H1 (cell line): ENCODE measurements around the gene FMN2.

Experiments
- CHD1 ChIP-seq: IDR thresholded peaks from 2 replicates; pipeline ENCODE4 v1.6.1; 2012; ENCODE audit warnings: low read depth, low read length, improper control_type of control experiment
- CHD2 ChIP-seq: IDR thresholded peaks from 2 replicates; pipeline ENCODE4 v1.6.1; 2012; ENCODE audit warnings: low read length, improper control_type of control experiment
- CTCF ChIP-seq, 3 experiments: IDR thresholded peaks; 1 replicate in 2 of 3; 2 replicates in 1 of 3; pipeline versions ENCODE4 v1.5.1 to v1.6.1; 2011; ENCODE audit warnings: low read length in 3 of 3, mild to moderate bottlenecking in 3 of 3, inconsistent platforms in 2 of 3, low read depth in 1 of 3, moderate library complexity in 1 of 3; ENCODE audit not compliant: insufficient read depth in 1 of 3; ENCODE audit errors: control extremely low read depth in 1 of 3
- HDAC2 ChIP-seq, 2 experiments: fragments of 300-600 bp in 1 of 2; sonication (generic) in 1 of 2; IDR thresholded peaks; 2 replicates each; pipeline ENCODE4 v1.6.1; 2011 to 2012; ENCODE audit warnings: low read depth in 2 of 2, low read length in 2 of 2, mild to moderate bottlenecking in 2 of 2, moderate library complexity in 2 of 2, borderline replicate concordance in 1 of 2, inconsistent platforms in 1 of 2
- POLR2A ChIP-seq, 2 experiments: IDR thresholded peaks; 1 replicate in 1 of 2; 2 replicates in 1 of 2; pipeline ENCODE4 v1.6.1; 2011; ENCODE audit warnings: low read depth in 2 of 2, low read length in 2 of 2, mild to moderate bottlenecking in 2 of 2; ENCODE audit errors: control extremely low read depth in 1 of 2
- POLR2AphosphoS5 ChIP-seq: IDR thresholded peaks from 2 replicates; pipeline ENCODE4 v1.6.1; 2011; ENCODE audit warnings: low read depth, low read length
- RBBP5 ChIP-seq: IDR thresholded peaks from 2 replicates; pipeline ENCODE4 v1.7.1; 2012; ENCODE audit warnings: low read depth, mild to moderate bottlenecking, inconsistent platforms, low read length, moderate library complexity, borderline replicate concordance
- SP1 ChIP-seq: IDR thresholded peaks from 2 replicates; pipeline ENCODE4 v1.6.1; 2011; ENCODE audit warnings: low read depth, low read length
- TBP ChIP-seq: IDR thresholded peaks from 2 replicates; pipeline ENCODE4 v1.6.1; 2011; ENCODE audit warnings: low read depth, low read length, improper control_type of control experiment
- ZNF274 ChIP-seq: IDR thresholded peaks from 2 replicates; pipeline ENCODE4 v1.7.0; 2012; ENCODE audit warnings: low read length, borderline replicate concordance; ENCODE audit errors: extremely low read depth

GRCh38 chr1:240399381-240399780, 307.7 kb downstream of the FMN2 start:
- TF ChIP-seq TBP (no peak), ZNF274 (no peak), POLR2A (IDR thresholded peaks at IDR 0.05; ENCODE audit: control extremely low read depth in 1 of 2, low read depth in 2 of 2, low read length in 2 of 2) (no peak), HDAC2 (IDR thresholded peaks at IDR 0.05; ENCODE audit: borderline replicate concordance in 1 of 2, low read depth in 2 of 2, low read length in 2 of 2) (no peak), CTCF (IDR thresholded peaks at IDR 0.05; ENCODE audit: control extremely low read depth in 1 of 3, insufficient read depth in 1 of 3, low read depth in 1 of 3, low read length in 3 of 3) (no peak), RBBP5 (no peak), SP1 (no peak), POLR2AphosphoS5 (no peak), CHD2 (no peak), CHD1 (no peak)
